Activated effector memory CD4-positive, alpha-beta T cell treated with Interleukin-2 at 50 U/mL for 16 hours (primary cell): ENCODE data around the gene CTCF.
A peak's percentile ranks its signal among the peaks of the same experiment; 100 is the strongest.
"Not testable (repeated sequence)": the region's sequence is repeated elsewhere in the genome, so short reads cannot be mapped to it uniquely, and the experiment has no call there.

Experiments used
- DNase-seq: peaks from one replicate; pipeline ENCODE4 v3.0.0-alpha.2; 2020

Gene CTCF

GRCh38 chr16:67562526-67562917, at the start of gene CTCF:
Gene CTCF (plus strand): TSS chr16:67562526. CDS start chr16:67610833, 48,307 bp downstream.
- no peak for DNase-seq

- DNase-seq, result not testable (repeated sequence)
Observed at GRCh38 chr16:67513892-67514291, 48.4 kb upstream of the CTCF start.

- peak; percentile 64 for DNase-seq
Observed at GRCh38 chr16:67514382-67514828, 47.9 kb upstream of the CTCF start.

GRCh38 chr16:67516296-67517154, 45.8 kb upstream of the CTCF start:
- DNase-seq, result no peak

GRCh38 chr16:67517155-67517445, 45.2 kb upstream of the CTCF start:
- DNase-seq, result no peak

- no peak for DNase-seq
Observed at GRCh38 chr16:67517661-67518423, 44.5 kb upstream of the CTCF start.

GRCh38 chr16:67518676-67519075, 43.6 kb upstream of the CTCF start:
- no peak for DNase-seq

- DNase-seq, result no peak
Observed at GRCh38 chr16:67519242-67519641, 43.1 kb upstream of the CTCF start.

GRCh38 chr16:67521095-67521804, 41.1 kb upstream of the CTCF start:
- DNase-seq, result peak; percentile 93

GRCh38 chr16:67525176-67525860, 37.0 kb upstream of the CTCF start:
- no peak for DNase-seq

GRCh38 chr16:67526149-67526791, 36.1 kb upstream of the CTCF start:
- DNase-seq, result no peak

GRCh38 chr16:67528222-67528869, 34.0 kb upstream of the CTCF start, which contains the start of gene RIPOR1:
Gene RIPOR1 (plus strand): TSS chr16:67528829. CDS start chr16:67538447, 9,618 bp downstream.
- no peak for DNase-seq

GRCh38 chr16:67528870-67529581, 33.3 kb upstream of the CTCF start:
- no peak for DNase-seq

GRCh38 chr16:67529582-67530012, 32.7 kb upstream of the CTCF start:
- DNase-seq, result no peak

GRCh38 chr16:67530013-67530939, 32.0 kb upstream of the CTCF start:
- DNase-seq, result no peak

GRCh38 chr16:67531247-67531646, 31.1 kb upstream of the CTCF start:
- DNase-seq, result no peak

- DNase-seq, result no peak
Observed at GRCh38 chr16:67533024-67533560, 29.2 kb upstream of the CTCF start.

GRCh38 chr16:67533987-67534386, 28.3 kb upstream of the CTCF start:
- DNase-seq, result not testable (repeated sequence)

GRCh38 chr16:67534431-67534830, 27.9 kb upstream of the CTCF start:
- no peak for DNase-seq

GRCh38 chr16:67535201-67535600, 27.1 kb upstream of the CTCF start:
- DNase-seq, result no peak
